Smooth muscle cell (in vitro differentiated cells): ENCODE data around the gene MEGF6. TPM values are rescaled to one million over a fixed set of nuclear protein-coding genes. Genes with fewer than 3 reads are reported as not detected.

ENCODE experiments used
- DNase-seq: peaks from one replicate; lab custom pipeline; 2025; ENCODE audit not compliant: unreplicated experiment; lab: John Stamatoyannopoulos, UW
- H2AFZ ChIP-seq: fragments of 200-600 bp; sonication (generic); 2 replicates; pipeline ENCODE4 v1.6.0; 2016; ENCODE audit warnings: antibody characterized with exemption, low read depth, mild to moderate bottlenecking
- H3F3A ChIP-seq: fragments of 200-600 bp; sonication (generic); 2 replicates; pipeline ENCODE4 v1.6.0; 2017; ENCODE audit warnings: antibody characterized with exemption, low read depth
- H3K27ac ChIP-seq: fragments of 200-600 bp; sonication (generic); 2 replicates; pipeline ENCODE4 v1.5.1; 2016; ENCODE audit warnings: low read depth, mild to moderate bottlenecking
- H3K27me3 ChIP-seq: fragments of 200-600 bp; sonication (generic); 2 replicates; pipeline ENCODE4 v1.6.1; 2016; ENCODE audit warnings: low read depth, mild to moderate bottlenecking
- H3K36me3 ChIP-seq: fragments of 200-600 bp; sonication (generic); 2 replicates; pipeline ENCODE4 v1.5.1; 2016; ENCODE audit warnings: low read depth
- H3K4me1 ChIP-seq: fragments of 200-600 bp; sonication (generic); 2 replicates; pipeline ENCODE4 v1.5.1; 2016; ENCODE audit warnings: low read depth
- H3K4me2 ChIP-seq: fragments of 200-600 bp; sonication (generic); 2 replicates; pipeline ENCODE4 v1.6.0; 2016; ENCODE audit warnings: mild to moderate bottlenecking
- H3K4me3 ChIP-seq: fragments of 200-600 bp; sonication (generic); 2 replicates; pipeline ENCODE4 v1.5.1; 2016; ENCODE audit warnings: mild to moderate bottlenecking
- H3K79me2 ChIP-seq: fragments of 200-600 bp; sonication (generic); 2 replicates; pipeline ENCODE4 v1.6.0; 2016; ENCODE audit warnings: low read depth, mild to moderate bottlenecking
- H3K9ac ChIP-seq: fragments of 200-600 bp; sonication (generic); 2 replicates; pipeline ENCODE4 v1.6.0; 2016; ENCODE audit warnings: low read depth
- H3K9me3 ChIP-seq: fragments of 200-600 bp; sonication (generic); replicated peaks from 2 replicates; pipeline ENCODE4 v1.5.1; 2016; ENCODE audit warnings: low read depth
- H4K20me1 ChIP-seq: fragments of 200-600 bp; sonication (generic); 2 replicates; pipeline ENCODE4 v1.6.0; 2016; ENCODE audit warnings: low read depth
- CTCF ChIP-seq: fragments of 200-600 bp; sonication (generic); IDR thresholded peaks from 2 replicates; pipeline ENCODE4 v1.5.1; 2017; ENCODE audit warnings: borderline replicate concordance, mild to moderate bottlenecking, antibody characterized with exemption; ENCODE audit not compliant: insufficient read depth, poor library complexity, severe bottlenecking
- WGBS: methylation state at CpG from one replicate; pipeline ENCODE4 v1.1.7; 2016; ENCODE audit warnings: low lambda C conversion rate; 5-methylcytosine and 5-hydroxymethylcytosine counted together
- polyA plus RNA-seq: library from polyadenylated mRNA; unstranded; fragments of >200 nt; fragmentation: Nextera tagmentation; extraction: Ambion mirVana; gene quantifications from 2 replicates; pipeline ENCODE4 v1.2.1, GENCODE V29; 2016
- total RNA-seq: library from RNA; depleted of rRNA; stranded (reverse); fragments of >200 nt; gene quantifications from 2 replicates; pipeline ENCODE4 v1.2.3, GENCODE V29; 2014

MEGF6 gene
- total and polyA plus RNA-seq, 2 experiments from 2014 or later, result 6.5 to 12.8 TPM

- WGBS, result 60% methylated on average over 30 of the region's 31 CpGs
- Histone ChIP-seq H3K4me1 (no peaks in the 10 kb centered on the region), H3K79me2 (no peaks in the 10 kb centered on the region), H4K20me1 (no peaks in the 10 kb centered on the region), H3K27me3 (no peaks in the 10 kb centered on the region), H3K9me3 (no peaks in the 10 kb centered on the region), H3K9ac (no peak overlapping the region), H3K4me2 (no peak overlapping the region), H3K36me3 (no peaks in the 10 kb centered on the region), H3K4me3 (no peak overlapping the region), H3F3A (no peaks in the 10 kb centered on the region), H2AFZ (no peak overlapping the region), H3K27ac (no peak overlapping the region)
- TF ChIP-seq CTCF, result peak; percentile 88
- peak; percentile 16 for DNase-seq
Measured at GRCh38 chr1:3483801-3484444, 127.4 kb downstream of the MEGF6 start.

DNA sequence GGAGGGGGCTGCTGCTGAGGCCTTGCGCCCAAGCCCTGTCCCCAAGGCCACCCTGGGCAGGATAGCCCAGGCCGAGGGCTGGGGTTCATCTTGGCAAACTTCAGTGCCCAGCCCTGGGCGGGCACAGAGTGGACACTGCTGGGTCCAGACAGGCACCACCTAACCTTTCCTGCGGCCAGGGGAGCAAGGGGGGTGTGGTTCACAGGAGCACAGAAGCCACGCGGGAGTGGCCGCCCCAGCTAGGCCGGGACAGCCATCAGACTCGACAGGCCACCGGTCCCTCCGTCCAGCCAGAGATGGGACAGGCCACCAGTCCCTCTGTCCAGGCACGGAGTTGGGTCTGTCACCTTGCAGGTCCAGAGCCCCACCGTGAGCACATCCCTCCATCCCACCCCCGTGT is 127.9 kb downstream of the MEGF6 start:
- no peak for DNase-seq
- no peak for TF ChIP-seq CTCF
- H3K36me3 ChIP-seq, result no peaks in the 10 kb centered on the region
- no peaks in the 10 kb centered on the region for H3K9me3 ChIP-seq
- H4K20me1 ChIP-seq, result no peaks in the 10 kb centered on the region
- no peak overlapping the region for H2AFZ ChIP-seq
- no peaks in the 10 kb centered on the region for H3F3A ChIP-seq
- H3K4me1 ChIP-seq, result no peaks in the 10 kb centered on the region
- H3K79me2 ChIP-seq, result no peaks in the 10 kb centered on the region
- no peak overlapping the region for H3K4me3 ChIP-seq
- 92% methylated on average over 13 of the region's 14 CpGs for WGBS
- H3K4me2 ChIP-seq, result no peak overlapping the region
- no peak overlapping the region for H3K27ac ChIP-seq
- no peak overlapping the region for H3K9ac ChIP-seq
- no peaks in the 10 kb centered on the region for H3K27me3 ChIP-seq

GRCh38 chr1:3482378-3482849 is 128.9 kb downstream of the MEGF6 start:
- DNase-seq, result no peak

More at GRCh38 chr1:3482378-3482849, 128.9 kb downstream of the MEGF6 start:
- H3K4me1 ChIP-seq, result no peaks in the 10 kb centered on the region
- no peak overlapping the region for H3K4me2 ChIP-seq
- no peak overlapping the region for H3K4me3 ChIP-seq
- H3K36me3 ChIP-seq, result no peaks in the 10 kb centered on the region
- no peak overlapping the region for H3K9ac ChIP-seq
- no peak overlapping the region for H2AFZ ChIP-seq
- no peaks in the 10 kb centered on the region for H3K27me3 ChIP-seq
- no peaks in the 10 kb centered on the region for H3F3A ChIP-seq
- no peak overlapping the region for H3K27ac ChIP-seq
- H3K9me3 ChIP-seq, result no peaks in the 10 kb centered on the region
- H3K79me2 ChIP-seq, result no peaks in the 10 kb centered on the region
- TF ChIP-seq CTCF, result peak; percentile 7
- H4K20me1 ChIP-seq, result no peaks in the 10 kb centered on the region
- 70% methylated on average over 16 of the region's 18 CpGs for WGBS
